GM12892 (cell line): ENCODE results near the gene SPATC1L.
"Not testable (repeated sequence)": the region's sequence is repeated elsewhere in the genome, so short reads cannot be mapped to it uniquely, and the experiment has no call there.

ENCODE experiments used
- DNase-seq: peaks from one replicate; pipeline ENCODE4 v3.0.0; 2011; ENCODE audit not compliant: insufficient read length
- FAIRE-seq: peaks from 2 replicates; lab custom pipeline; 2011; peaks lifted over from hg19 to GRCh38; lab: Jason Lieb, UNC
- POLR2A ChIP-seq: IDR thresholded peaks from 2 replicates; pipeline ENCODE4 v1.6.1; 2011; ENCODE audit warnings: low read depth, low read length, control low read depth
- POLR2AphosphoS5 ChIP-seq: IDR thresholded peaks from 2 replicates; pipeline ENCODE4 v1.6.1; 2011; ENCODE audit warnings: low read depth, low read length, control low read depth
- TAF1 ChIP-seq: IDR thresholded peaks from 2 replicates; pipeline ENCODE4 v1.6.1; 2011; ENCODE audit warnings: low read depth, mild to moderate bottlenecking, control low read depth, low read length, borderline replicate concordance

The SPATC1L gene

DNA sequence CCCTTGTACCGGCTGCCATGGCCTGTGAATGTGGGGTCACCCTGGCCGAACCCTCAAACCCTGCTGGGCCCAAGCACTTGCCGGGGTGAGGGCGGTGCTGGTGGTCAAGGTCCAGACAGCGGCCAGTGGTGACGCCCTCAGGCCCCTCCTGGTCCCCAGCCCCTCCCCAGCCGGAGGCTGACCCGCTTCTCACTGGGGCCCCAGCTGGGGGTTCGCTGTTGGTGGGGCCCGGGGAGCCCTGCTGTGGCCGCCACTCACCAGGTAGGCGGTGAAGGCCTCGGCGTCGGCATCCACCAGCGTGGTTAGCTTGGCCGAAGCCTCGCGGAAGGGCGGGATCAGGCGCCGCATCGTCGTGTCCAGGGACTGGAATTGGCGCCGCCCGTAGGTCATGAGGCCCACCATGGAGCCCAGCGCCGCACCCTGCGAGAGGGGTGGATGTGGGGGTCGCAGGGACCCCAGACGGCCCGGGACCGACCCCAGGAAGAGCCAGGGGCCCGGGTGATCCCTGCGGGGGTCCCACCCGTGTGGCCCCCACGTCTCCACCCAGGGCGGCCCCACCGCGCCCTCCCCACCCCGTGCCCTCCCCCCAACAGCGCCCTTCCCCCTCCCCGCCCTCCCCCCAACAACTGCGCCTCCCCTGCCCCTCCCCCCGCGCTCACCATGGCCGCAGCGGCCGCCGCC is 39.0 kb downstream of the SPATC1L start:
- DNase-seq (no peak), FAIRE-seq (no peak)
- no peak for TF ChIP-seq POLR2A
- TF ChIP-seq POLR2AphosphoS5 = no peak
- TF ChIP-seq TAF1 = no peak

- no peak for FAIRE-seq
- DNase-seq = no peak
- TF ChIP-seq POLR2AphosphoS5 = no peak
- no peak for TF ChIP-seq POLR2A
- no peak for TF ChIP-seq TAF1
Observed at GRCh38 chr21:46144464-46145070, 39.7 kb downstream of the SPATC1L start.

DNA sequence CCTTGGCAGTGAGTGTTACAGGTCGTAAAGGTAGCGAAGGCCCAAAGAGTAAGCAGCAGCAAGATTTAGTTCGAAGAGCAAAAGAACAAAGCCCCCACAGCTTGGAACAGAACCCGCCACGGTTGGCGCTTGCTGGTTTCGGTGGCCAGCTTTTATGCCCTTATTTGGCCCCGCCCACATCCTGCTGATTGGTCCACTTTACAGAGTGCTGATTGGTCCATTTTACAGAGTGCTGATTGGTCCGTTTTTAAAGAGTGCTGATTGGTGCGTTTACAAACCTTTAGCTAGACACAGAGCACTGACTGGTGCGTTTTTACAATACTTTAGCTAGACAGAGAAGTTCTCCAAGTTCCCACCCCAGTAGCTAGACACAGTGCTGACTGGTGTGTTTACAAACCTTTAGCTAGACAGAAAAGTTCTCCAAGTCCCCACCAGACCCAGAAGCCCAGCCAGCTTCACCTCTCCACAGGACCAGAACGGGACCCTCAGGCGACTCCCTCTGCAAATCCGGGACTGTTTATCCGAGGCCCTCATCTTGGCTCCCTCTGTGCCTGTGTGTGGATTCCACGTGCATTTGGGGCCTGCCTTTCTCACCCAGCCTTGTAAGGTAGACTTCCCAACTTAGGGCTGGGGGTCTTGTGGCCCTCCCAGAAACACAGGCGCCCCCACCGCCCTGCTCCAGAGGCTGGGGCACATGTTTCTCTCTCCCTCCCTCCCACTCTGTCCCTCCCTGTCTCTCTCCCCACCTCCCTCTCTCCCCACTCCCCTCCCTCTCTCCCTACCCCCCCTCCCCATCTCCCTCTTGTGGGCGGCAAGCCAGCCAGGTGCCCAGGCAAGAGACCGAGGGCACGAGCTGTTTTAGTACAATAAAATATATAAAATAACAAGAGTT is 41.4 kb downstream of the SPATC1L start:
- FAIRE-seq = no peak
- DNase-seq = no peak
- no peak for TF ChIP-seq TAF1
- TF ChIP-seq POLR2AphosphoS5 = no peak
- no peak for TF ChIP-seq POLR2A

- DNase-seq (no peak), FAIRE-seq (no peak)
- TF ChIP-seq TAF1 = no peak
- no peak for TF ChIP-seq POLR2AphosphoS5
- TF ChIP-seq POLR2A = no peak
Observed at GRCh38 chr21:46141767-46142581, 42.3 kb downstream of the SPATC1L start.

GRCh38 chr21:46140352-46141003 is 43.8 kb downstream of the SPATC1L start:
- not testable (repeated sequence) for DNase-seq, FAIRE-seq

DNA sequence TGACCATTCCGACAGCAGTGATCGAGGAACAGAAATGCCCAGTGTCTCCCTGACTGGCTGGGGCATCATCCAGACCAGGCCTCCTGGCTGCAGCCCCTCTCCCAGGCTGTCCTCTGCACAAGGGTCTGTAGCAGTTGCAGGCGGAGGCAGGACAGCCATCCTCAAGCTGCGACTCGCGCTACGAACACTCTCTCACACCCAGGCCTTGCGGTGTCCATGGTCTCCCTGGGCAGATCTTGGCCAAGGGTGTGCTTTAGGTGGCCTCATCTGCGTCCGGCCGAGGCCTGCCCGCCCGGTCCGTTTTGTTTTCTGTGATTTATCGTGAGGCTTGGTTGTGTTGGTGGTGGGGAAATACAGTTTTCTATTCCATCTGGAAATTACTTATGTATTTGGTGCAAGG is 44.6 kb downstream of the SPATC1L start:
- DNase-seq (no peak), FAIRE-seq (no peak)
- TF ChIP-seq TAF1 = no peak
- no peak for TF ChIP-seq POLR2A
- no peak for TF ChIP-seq POLR2AphosphoS5

DNA sequence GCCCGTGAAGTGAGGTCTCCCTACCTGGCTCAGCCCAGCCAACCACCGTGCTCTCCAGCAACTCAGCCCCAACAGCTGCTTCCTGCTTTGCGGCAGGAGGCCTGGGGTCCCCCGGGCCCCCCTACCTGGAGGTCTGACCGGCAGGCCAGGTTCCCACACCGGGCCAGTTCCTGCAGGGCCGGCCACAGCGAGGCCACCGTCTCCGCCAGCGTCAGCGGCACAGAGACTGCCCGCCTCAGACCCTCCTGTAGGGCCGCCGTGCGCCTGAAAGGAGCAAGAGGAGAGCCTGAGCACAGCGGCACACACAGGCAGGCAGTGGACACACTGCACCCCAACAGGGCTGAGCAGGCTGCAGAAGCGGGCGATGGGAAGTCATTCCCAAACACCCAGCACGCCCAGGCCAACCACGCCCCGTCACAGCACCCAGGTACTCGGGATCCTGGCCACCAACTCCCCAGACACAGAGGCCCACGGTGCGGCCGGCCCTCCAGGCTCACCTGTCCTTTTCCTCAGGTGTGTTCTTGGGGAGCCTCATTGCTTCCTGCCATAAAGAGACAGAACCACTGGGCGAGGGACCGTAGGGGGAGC is 45.8 kb downstream of the SPATC1L start:
- FAIRE-seq (no peak), DNase-seq (no peak)
- TF ChIP-seq POLR2A (no peak), POLR2AphosphoS5 (no peak), TAF1 (no peak)

- no peak for FAIRE-seq
Observed at GRCh38 chr21:46137908-46138307, 46.4 kb downstream of the SPATC1L start.

GRCh38 chr21:46136739-46137349 is 47.4 kb downstream of the SPATC1L start:
- no peak for TF ChIP-seq POLR2AphosphoS5
- no peak for TF ChIP-seq POLR2A
- no peak for TF ChIP-seq TAF1
- no peak for DNase-seq
- no peak for FAIRE-seq

More at GRCh38 chr21:46137908-46138307, 46.4 kb downstream of the SPATC1L start:
- TF ChIP-seq TAF1 (no peak), POLR2AphosphoS5 (no peak), POLR2A (no peak)
- no peak for DNase-seq

DNA sequence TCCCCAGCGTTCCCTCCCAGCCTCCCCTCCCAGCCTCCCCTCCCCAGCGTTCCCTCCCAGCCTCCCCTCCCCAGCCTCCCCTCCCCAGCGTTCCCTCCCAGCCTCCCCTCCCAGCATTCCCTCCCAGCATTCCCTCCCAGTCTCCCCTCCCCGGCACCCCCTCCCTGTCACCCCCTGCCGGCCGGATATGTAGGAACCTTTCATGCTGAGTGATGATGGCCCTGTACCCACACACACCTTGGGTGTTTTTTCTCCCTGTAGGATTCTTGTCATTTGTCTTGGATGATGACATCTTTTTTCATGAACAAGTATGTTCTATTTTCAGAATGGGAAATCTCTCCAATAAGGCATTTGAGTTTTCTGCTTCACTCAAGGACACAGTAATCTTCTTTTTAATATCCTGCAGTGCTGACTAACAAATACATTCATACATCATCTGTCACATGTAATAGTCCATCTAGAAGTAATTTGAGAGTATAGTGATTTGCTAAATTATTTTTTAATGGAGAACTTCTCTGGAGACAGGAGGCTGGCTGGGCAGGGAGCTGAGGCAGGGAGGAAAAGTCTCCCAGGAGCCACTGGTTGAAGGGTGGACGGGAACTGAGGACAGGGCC is 48.4 kb downstream of the SPATC1L start:
- DNase-seq = no peak
- no peak for FAIRE-seq
- TF ChIP-seq POLR2A (no peak), POLR2AphosphoS5 (no peak), TAF1 (no peak)
